Measurements from ENCODE around the gene GPANK1. TPM values are rescaled to one million over a fixed set of nuclear protein-coding genes. Genes with fewer than 3 reads are reported as not detected.
A peak's percentile ranks its signal among the peaks of the same experiment; 100 is the strongest.

GPANK1 gene
- total and polyA plus RNA-seq, 9 of the 15 experiments (the other 6 are each of a cell fraction or from before 2014, with no cell fraction given), result 32.2 to 111 (median 46.3) TPM

DNA sequence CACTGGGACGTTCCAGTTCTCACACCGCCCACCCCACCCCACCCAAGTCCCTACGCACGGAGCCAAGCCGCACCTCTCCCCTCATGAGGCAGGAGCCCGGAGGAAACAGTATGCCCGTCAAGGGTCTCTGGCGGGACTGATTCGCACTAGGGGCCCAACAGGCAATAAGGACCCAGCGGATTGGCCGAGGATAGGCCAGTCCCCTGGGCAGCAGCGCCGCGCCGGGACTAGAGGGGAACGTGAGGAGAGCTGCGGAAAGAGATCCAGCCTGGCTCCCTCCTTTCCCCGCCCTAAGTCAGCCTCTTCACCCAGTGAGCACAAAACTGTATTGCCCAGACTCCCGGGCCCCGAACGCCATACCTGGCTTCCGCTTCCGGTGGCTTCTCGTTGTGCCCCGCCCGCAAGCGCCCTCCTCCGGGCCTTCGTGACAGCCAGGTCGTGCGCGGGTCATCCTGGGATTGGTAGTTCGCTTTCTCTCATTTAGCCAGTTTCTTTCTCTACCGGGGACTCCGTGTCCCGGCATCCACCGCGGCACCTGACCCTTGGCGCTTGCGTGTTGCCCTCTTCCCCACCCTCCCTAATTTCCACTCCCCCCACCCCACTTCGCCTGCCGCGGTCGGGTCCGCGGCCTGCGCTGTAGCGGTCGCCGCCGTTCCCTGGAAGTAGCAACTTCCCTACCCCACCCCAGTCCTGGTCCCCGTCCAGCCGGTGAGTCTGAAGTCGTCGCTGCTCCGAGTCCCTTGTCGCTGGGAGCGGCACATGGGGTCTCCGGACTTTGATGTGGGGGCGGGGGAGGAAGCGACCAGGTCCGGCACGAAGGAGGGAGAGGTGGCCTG is 922 bp upstream of the GPANK1 start, which contains the start of gene CSNK2B (continued):
- no peak for TF ChIP-seq SAFB (IDR thresholded peaks at IDR 0.05; ENCODE audit: borderline replicate concordance, low read depth, low read length)
- 0 out of 2 replicates have a peak, but pooled peaks have one; percentile 29 for TF ChIP-seq CTBP1 (IDR thresholded peaks at IDR 0.05; ENCODE audit: borderline replicate concordance)
- TF ChIP-seq, protein P1, sequence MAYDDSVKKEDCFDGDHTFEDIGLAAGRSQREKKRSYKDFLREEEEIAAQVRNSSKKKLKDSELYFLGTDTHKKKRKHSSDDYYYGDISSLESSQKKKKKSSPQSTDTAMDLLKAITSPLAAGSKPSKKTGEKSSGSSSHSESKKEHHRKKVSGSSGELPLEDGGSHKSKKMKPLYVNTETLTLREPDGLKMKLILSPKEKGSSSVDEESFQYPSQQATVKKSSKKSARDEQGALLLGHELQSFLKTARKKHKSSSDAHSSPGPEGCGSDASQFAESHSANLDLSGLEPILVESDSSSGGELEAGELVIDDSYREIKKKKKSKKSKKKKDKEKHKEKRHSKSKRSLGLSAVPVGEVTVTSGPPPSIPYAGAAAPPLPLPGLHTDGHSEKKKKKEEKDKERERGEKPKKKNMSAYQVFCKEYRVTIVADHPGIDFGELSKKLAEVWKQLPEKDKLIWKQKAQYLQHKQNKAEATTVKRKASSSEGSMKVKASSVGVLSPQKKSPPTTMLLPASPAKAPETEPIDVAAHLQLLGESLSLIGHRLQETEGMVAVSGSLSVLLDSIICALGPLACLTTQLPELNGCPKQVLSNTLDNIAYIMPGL (CRISPR knock-in tag; IDR thresholded peaks at IDR 0.05), result peak; percentile 79; the same call in 1 of the 2 replicates
- no peak; the same call in 1 of the 2 replicates for TF ChIP-seq SLC30A9 (CRISPR knock-in tag; IDR thresholded peaks at IDR 0.05)
- no peak for TF ChIP-seq ZEB2 (IDR thresholded peaks at IDR 0.05)
- TF ChIP-seq, protein P2, sequence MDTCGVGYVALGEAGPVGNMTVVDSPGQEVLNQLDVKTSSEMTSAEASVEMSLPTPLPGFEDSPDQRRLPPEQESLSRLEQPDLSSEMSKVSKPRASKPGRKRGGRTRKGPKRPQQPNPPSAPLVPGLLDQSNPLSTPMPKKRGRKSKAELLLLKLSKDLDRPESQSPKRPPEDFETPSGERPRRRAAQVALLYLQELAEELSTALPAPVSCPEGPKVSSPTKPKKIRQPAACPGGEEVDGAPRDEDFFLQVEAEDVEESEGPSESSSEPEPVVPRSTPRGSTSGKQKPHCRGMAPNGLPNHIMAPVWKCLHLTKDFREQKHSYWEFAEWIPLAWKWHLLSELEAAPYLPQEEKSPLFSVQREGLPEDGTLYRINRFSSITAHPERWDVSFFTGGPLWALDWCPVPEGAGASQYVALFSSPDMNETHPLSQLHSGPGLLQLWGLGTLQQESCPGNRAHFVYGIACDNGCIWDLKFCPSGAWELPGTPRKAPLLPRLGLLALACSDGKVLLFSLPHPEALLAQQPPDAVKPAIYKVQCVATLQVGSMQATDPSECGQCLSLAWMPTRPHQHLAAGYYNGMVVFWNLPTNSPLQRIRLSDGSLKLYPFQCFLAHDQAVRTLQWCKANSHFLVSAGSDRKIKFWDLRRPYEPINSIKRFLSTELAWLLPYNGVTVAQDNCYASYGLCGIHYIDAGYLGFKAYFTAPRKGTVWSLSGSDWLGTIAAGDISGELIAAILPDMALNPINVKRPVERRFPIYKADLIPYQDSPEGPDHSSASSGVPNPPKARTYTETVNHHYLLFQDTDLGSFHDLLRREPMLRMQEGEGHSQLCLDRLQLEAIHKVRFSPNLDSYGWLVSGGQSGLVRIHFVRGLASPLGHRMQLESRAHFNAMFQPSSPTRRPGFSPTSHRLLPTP (IDR thresholded peaks at IDR 0.05; ENCODE audit: borderline replicate concordance, extremely low read depth, insufficient read length), result no peak
- TF ChIP-seq TARDBP (IDR thresholded peaks at IDR 0.05), result peak; percentile 79; the same call in 1 of the 2 replicates
- TF ChIP-seq RBFOX2 (IDR thresholded peaks at IDR 0.05; ENCODE audit: low read depth, low read length), result peak; percentile 98
- peak in 1 of 2 experiments; percentile 97; a peak in 2 of 4 replicates for TF ChIP-seq HDAC1 (IDR thresholded peaks at IDR 0.05)
- TF ChIP-seq HOXB6 (CRISPR knock-in tag; IDR thresholded peaks at IDR 0.05; ENCODE audit: borderline replicate concordance), result no peak
- TF ChIP-seq, protein P3, sequence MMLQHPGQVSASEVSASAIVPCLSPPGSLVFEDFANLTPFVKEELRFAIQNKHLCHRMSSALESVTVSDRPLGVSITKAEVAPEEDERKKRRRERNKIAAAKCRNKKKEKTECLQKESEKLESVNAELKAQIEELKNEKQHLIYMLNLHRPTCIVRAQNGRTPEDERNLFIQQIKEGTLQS (IDR thresholded peaks at IDR 0.05), result no peak
- TF ChIP-seq, protein P3 (CRISPR knock-in tag; conservative IDR thresholded peaks at IDR 0.05), result no peak
- TF ChIP-seq ZNF253 (CRISPR knock-in tag; conservative IDR thresholded peaks at IDR 0.05), result no peak; the same call in 1 of the 2 replicates
- no peak for TF ChIP-seq CSDE1 (IDR thresholded peaks at IDR 0.05)
- TF ChIP-seq, protein P4, sequence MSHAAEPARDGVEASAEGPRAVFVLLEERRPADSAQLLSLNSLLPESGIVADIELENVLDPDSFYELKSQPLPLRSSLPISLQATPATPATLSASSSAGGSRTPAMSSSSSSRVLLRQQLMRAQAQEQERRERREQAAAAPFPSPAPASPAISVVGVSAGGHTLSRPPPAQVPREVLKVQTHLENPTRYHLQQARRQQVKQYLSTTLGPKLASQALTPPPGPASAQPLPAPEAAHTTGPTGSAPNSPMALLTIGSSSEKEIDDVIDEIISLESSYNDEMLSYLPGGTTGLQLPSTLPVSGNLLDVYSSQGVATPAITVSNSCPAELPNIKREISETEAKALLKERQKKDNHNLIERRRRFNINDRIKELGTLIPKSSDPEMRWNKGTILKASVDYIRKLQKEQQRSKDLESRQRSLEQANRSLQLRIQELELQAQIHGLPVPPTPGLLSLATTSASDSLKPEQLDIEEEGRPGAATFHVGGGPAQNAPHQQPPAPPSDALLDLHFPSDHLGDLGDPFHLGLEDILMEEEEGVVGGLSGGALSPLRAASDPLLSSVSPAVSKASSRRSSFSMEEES (CRISPR knock-in tag; IDR thresholded peaks at IDR 0.05), result no peak
